OCI-LY1 (cell line): ENCODE results near the gene IZUMO4.

Experiments used
- H2AFZ ChIP-seq: fragments of 200-600 bp; sonication (generic), shearing (Covaris generic); 2 replicates; pipeline ENCODE4 v1.6.0; 2014; ENCODE audit warnings: antibody characterized with exemption, mild to moderate bottlenecking, low read length
- H3F3A ChIP-seq: fragments of 200-600 bp; sonication (generic), shearing (Covaris generic); 2 replicates; pipeline ENCODE4 v1.6.0; 2014; ENCODE audit warnings: mild to moderate bottlenecking, antibody characterized with exemption, low read length, moderate library complexity; ENCODE audit not compliant: insufficient read depth
- H3K27ac ChIP-seq: fragments of 200-600 bp; sonication (generic); 2 replicates; pipeline ENCODE4 v1.5.1; 2014; ENCODE audit warnings: low read length, mixed run types, mild to moderate bottlenecking, low read depth; ENCODE audit not compliant: poor library complexity, severe bottlenecking
- H3K27me3 ChIP-seq: fragments of 200-600 bp; sonication (generic); 2 replicates; pipeline ENCODE4 v1.6.0; 2014; ENCODE audit warnings: antibody characterized with exemption, mild to moderate bottlenecking, low read length, moderate library complexity; ENCODE audit not compliant: insufficient read depth
- H3K36me3 ChIP-seq: fragments of 200-600 bp; sonication (generic); 2 replicates; pipeline ENCODE4 v1.6.1; 2014; ENCODE audit warnings: mild to moderate bottlenecking, antibody characterized with exemption, low read length, moderate library complexity, mixed read lengths; ENCODE audit not compliant: insufficient read depth
- H3K4me1 ChIP-seq: fragments of 200-600 bp; sonication (generic); 2 replicates; pipeline ENCODE4 v1.5.1; 2014; ENCODE audit warnings: mild to moderate bottlenecking, low read length, moderate library complexity; ENCODE audit not compliant: insufficient read depth, severe bottlenecking
- H3K4me2 ChIP-seq: fragments of 200-600 bp; sonication (generic), shearing (Covaris generic); 2 replicates; pipeline ENCODE4 v1.6.1; 2014; ENCODE audit warnings: low read length
- H3K4me3 ChIP-seq: fragments of 200-600 bp; sonication (generic); 2 replicates; pipeline ENCODE4 v1.5.1; 2014; ENCODE audit warnings: low read length, low read depth, mild to moderate bottlenecking, mixed read lengths; ENCODE audit not compliant: poor library complexity, severe bottlenecking
- H3K79me2 ChIP-seq: fragments of 200-600 bp; shearing (Covaris generic); 2 replicates; pipeline ENCODE4 v1.6.1; 2016; ENCODE audit warnings: mixed run types, low read length, mixed read lengths; ENCODE audit not compliant: insufficient read depth
- H3K9ac ChIP-seq: fragments of 200-600 bp; sonication (generic), shearing (Covaris generic); 2 replicates; pipeline ENCODE4 v1.6.1; 2014; ENCODE audit warnings: mild to moderate bottlenecking, low read length, mixed read lengths
- H3K9me2 ChIP-seq: fragments of 200-600 bp; sonication (generic), shearing (Covaris generic); 2 replicates; pipeline ENCODE4 v1.6.1; 2014; ENCODE audit warnings: low read depth, mild to moderate bottlenecking, low read length, mixed read lengths
- H3K9me3 ChIP-seq: fragments of 200-600 bp; shearing (Covaris generic); 2 replicates; pipeline ENCODE4 v1.6.1; 2014; ENCODE audit warnings: low read length, mixed read lengths
- H4K20me1 ChIP-seq: fragments of 200-600 bp; sonication (generic), shearing (Covaris generic); 2 replicates; pipeline ENCODE4 v1.6.0; 2016; ENCODE audit warnings: mild to moderate bottlenecking, low read length; ENCODE audit not compliant: insufficient read depth
- CTCF ChIP-seq: fragments of 200-600 bp; sonication (generic), shearing (Covaris generic); IDR thresholded peaks from 2 replicates; pipeline ENCODE4 v1.5.1; 2017; ENCODE audit warnings: mild to moderate bottlenecking, antibody characterized with exemption, low read length, moderate library complexity, mixed read lengths
- EZH2 ChIP-seq: fragments of 200-600 bp; sonication (generic), shearing (Covaris generic); IDR thresholded peaks from 2 replicates; pipeline ENCODE4 v1.8.0; 2017; ENCODE audit warnings: borderline replicate concordance, mixed run types, mild to moderate bottlenecking, antibody characterized with exemption, low read length, moderate library complexity, mixed read lengths

IZUMO4 gene

GRCh38 chr19:2109046-2109864 is 12.5 kb downstream of the IZUMO4 start:
- H2AFZ ChIP-seq = no peak overlapping the region
- H3K27me3 ChIP-seq = no peaks in the 10 kb centered on the region
- H3K9me2 ChIP-seq = no peaks in the 10 kb centered on the region
- H3F3A ChIP-seq = no peaks in the 10 kb centered on the region
- no peak overlapping the region for H3K27ac ChIP-seq
- H3K4me1 ChIP-seq = no peaks in the 10 kb centered on the region
- no peak overlapping the region for H3K4me3 ChIP-seq
- no peaks in the 10 kb centered on the region for H3K9me3 ChIP-seq
- no peaks in the 10 kb centered on the region for H3K79me2 ChIP-seq
- no peak overlapping the region for H3K9ac ChIP-seq
- peaks cover 53% of the 10 kb centered on the region for H3K36me3 ChIP-seq
- no peaks in the 10 kb centered on the region for H4K20me1 ChIP-seq
- no peak overlapping the region for H3K4me2 ChIP-seq
- TF ChIP-seq EZH2 (no peak), CTCF (no peak)

GRCh38 chr19:2110822-2111221 is 14.1 kb downstream of the IZUMO4 start:
- H3K4me1 ChIP-seq = no peaks in the 10 kb centered on the region
- no peak overlapping the region for H2AFZ ChIP-seq
- peak; percentile 46 for TF ChIP-seq CTCF
- no peak for TF ChIP-seq EZH2
- no peak overlapping the region for H3K4me2 ChIP-seq
- H3K4me3 ChIP-seq = no peak overlapping the region
- H3K9ac ChIP-seq = no peak overlapping the region
- no peak overlapping the region for H3K27ac ChIP-seq
- H3K9me2 ChIP-seq = no peaks in the 10 kb centered on the region
- peaks cover 43% of the 10 kb centered on the region for H3K36me3 ChIP-seq
- H3K79me2 ChIP-seq = no peaks in the 10 kb centered on the region
- no peaks in the 10 kb centered on the region for H3F3A ChIP-seq
- no peaks in the 10 kb centered on the region for H3K27me3 ChIP-seq
- no peaks in the 10 kb centered on the region for H3K9me3 ChIP-seq
- no peaks in the 10 kb centered on the region for H4K20me1 ChIP-seq

GRCh38 chr19:2111425-2111824 is 14.7 kb downstream of the IZUMO4 start:
- TF ChIP-seq EZH2 (no peak), CTCF (no peak)
- no peaks in the 10 kb centered on the region for H3K4me1 ChIP-seq
- H3K36me3 ChIP-seq = peaks cover 37% of the 10 kb centered on the region

More at GRCh38 chr19:2111425-2111824, 14.7 kb downstream of the IZUMO4 start:
- Histone ChIP-seq H3K27ac (no peak overlapping the region), H3K4me2 (no peak overlapping the region), H2AFZ (no peak overlapping the region), H3K79me2 (no peaks in the 10 kb centered on the region), H3K9ac (no peak overlapping the region), H3K4me3 (no peak overlapping the region), H4K20me1 (no peaks in the 10 kb centered on the region), H3K9me3 (no peaks in the 10 kb centered on the region), H3K9me2 (no peaks in the 10 kb centered on the region), H3F3A (no peaks in the 10 kb centered on the region), H3K27me3 (no peaks in the 10 kb centered on the region)
